ENCODE measurements around the gene ZNRF3. TPM values are rescaled to one million over a fixed set of nuclear protein-coding genes. Genes with fewer than 3 reads are reported as not detected.

ZNRF3 gene
- total RNA-seq, 4 donors from 2014 or later = 12.9 to 29.7 (median 21.9) TPM

DNA sequence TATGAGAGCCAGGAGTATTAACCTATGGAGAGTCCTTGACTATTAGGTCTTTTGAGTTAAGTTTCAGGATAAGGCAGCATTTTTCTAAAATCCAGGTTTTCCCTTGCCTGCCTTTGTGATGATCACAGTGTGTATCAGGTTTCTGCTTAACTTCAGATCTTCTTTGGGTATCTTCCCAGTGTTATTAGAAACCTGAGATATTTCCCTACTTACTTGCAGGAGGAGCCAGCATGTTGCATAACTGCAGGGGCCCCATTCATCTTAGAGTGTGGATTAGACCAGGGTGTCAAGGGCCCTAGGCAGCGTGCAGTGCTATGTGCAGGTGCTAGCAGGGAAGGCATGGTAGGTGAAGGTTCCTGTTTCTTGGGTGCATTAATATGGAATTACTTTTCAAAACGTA is 69.5 kb downstream of the ZNRF3 start:
- intact Hi-C loops (cut with DNase I) = loop anchor here (5.0 to 10.0 kb wide), 2 partner anchors 82 to 96 kb away; no protein-coding TSS in a partner anchor
- DNase-seq (ENCODE audit: extremely low spot score) = no peak
- H3K36me3 ChIP-seq = no peaks in the 10 kb centered on the region
- TF ChIP-seq POLR2AphosphoS5 (IDR thresholded peaks at IDR 0.05) (no peak), POLR2A (IDR thresholded peaks at IDR 0.05; ENCODE audit: low read depth) (no peak), EP300 (IDR thresholded peaks at IDR 0.05) (no peak), CTCF (IDR thresholded peaks at IDR 0.05) (no peak)
- no peaks in the 10 kb centered on the region for H3K9me3 ChIP-seq
- H3K27ac ChIP-seq (replicated peaks in 1 of 4) = peak overlapping the region; percentile 15 to 67 (median 41)
- no peaks in the 10 kb centered on the region for H3K27me3 ChIP-seq
- peaks cover 15 to 78% (median 59%) of the 10 kb centered on the region in 4 donors for H3K4me1 ChIP-seq
- no peak overlapping the region for H3K4me3 ChIP-seq
- 64% methylated on average over 2 of the region's 2 CpGs for WGBS

DNA sequence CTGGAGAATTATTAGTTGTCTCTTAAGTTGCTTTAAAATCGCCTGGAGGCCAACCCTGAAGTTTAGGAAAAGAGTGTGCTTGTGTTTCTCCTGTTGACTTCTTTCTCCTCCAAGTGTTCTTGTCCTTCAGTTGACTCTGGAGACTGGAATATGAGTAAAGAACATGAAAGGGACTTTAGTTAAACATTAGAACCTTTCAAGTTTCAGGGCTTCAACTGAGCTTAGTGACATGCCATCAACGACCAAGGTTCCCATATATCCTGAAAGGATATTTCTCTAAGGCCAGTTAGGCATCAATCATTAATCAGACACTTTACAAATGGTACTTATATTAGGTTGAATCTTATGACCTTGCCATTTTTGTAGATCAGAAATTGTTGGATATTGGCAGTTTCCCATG is 70.0 kb downstream of the ZNRF3 start:
- no peak overlapping the region for H3K4me3 ChIP-seq
- H3K4me1 ChIP-seq = peaks cover 15 to 83% (median 64%) of the 10 kb centered on the region in 4 donors
- no peak for DNase-seq (ENCODE audit: extremely low spot score)
- no peaks in the 10 kb centered on the region for H3K9me3 ChIP-seq
- no peaks in the 10 kb centered on the region for H3K27me3 ChIP-seq
- intact Hi-C loops (cut with DNase I) = loop anchor here (5.0 to 10.0 kb wide), 2 partner anchors 81 to 96 kb away; no protein-coding TSS in a partner anchor
- H3K36me3 ChIP-seq = no peaks in the 10 kb centered on the region
- 81% methylated on average over 2 of the region's 2 CpGs for WGBS
- no peak for TF ChIP-seq POLR2A (IDR thresholded peaks at IDR 0.05; ENCODE audit: low read depth)
- no peak for TF ChIP-seq EP300 (IDR thresholded peaks at IDR 0.05)
- TF ChIP-seq POLR2AphosphoS5 (IDR thresholded peaks at IDR 0.05) = no peak
- no peak for TF ChIP-seq CTCF (IDR thresholded peaks at IDR 0.05)
- H3K27ac ChIP-seq (replicated peaks in 1 of 4) = peak overlapping the region; percentile 15 to 67 (median 41)

GRCh38 chr22:28953976-28954880 is 70.9 kb downstream of the ZNRF3 start:
- TF ChIP-seq POLR2A (IDR thresholded peaks at IDR 0.05; ENCODE audit: low read depth) (no peak), EP300 (IDR thresholded peaks at IDR 0.05) (no peak), POLR2AphosphoS5 (IDR thresholded peaks at IDR 0.05) (no peak), CTCF (IDR thresholded peaks at IDR 0.05) (no peak)
- H3K36me3 ChIP-seq = no peaks in the 10 kb centered on the region
- no peaks in the 10 kb centered on the region for H3K9me3 ChIP-seq
- H3K4me3 ChIP-seq = no peak overlapping the region
- H3K27me3 ChIP-seq = no peaks in the 10 kb centered on the region
- H3K4me1 ChIP-seq = peaks cover 15 to 91% (median 72%) of the 10 kb centered on the region in 4 donors
- DNase-seq (ENCODE audit: extremely low spot score) = no peak
- intact Hi-C loops (cut with DNase I) = loop anchor here (5.0 to 10.0 kb wide), 2 partner anchors 81 to 97 kb away; no protein-coding TSS in a partner anchor
- WGBS = 92% methylated on average over 6 of the region's 6 CpGs
- H3K27ac ChIP-seq (replicated peaks in 1 of 4) = peak overlapping the region in 2 of 4 donors; percentile 37 to 67

GRCh38 chr22:28955817-28956216 is 72.4 kb downstream of the ZNRF3 start:
- WGBS = 79% methylated on average over 5 of the region's 5 CpGs
- no peak overlapping the region for H3K27ac ChIP-seq (replicated peaks in 1 of 4)
- DNase-seq (ENCODE audit: extremely low spot score) = no peak
- intact Hi-C loops (cut with DNase I) = loop anchor here (10.0 kb wide), 1 partner anchor 79 kb away; no protein-coding TSS in a partner anchor
- H3K4me3 ChIP-seq = no peak overlapping the region
- H3K4me1 ChIP-seq = peaks cover 15 to 84% (median 63%) of the 10 kb centered on the region in 4 donors
- no peaks in the 10 kb centered on the region for H3K36me3 ChIP-seq
- H3K9me3 ChIP-seq = no peaks in the 10 kb centered on the region
- H3K27me3 ChIP-seq = no peaks in the 10 kb centered on the region
- TF ChIP-seq POLR2A (IDR thresholded peaks at IDR 0.05; ENCODE audit: low read depth) (no peak), CTCF (IDR thresholded peaks at IDR 0.05) (no peak), POLR2AphosphoS5 (IDR thresholded peaks at IDR 0.05) (no peak), EP300 (IDR thresholded peaks at IDR 0.05) (no peak)
